ENCODE results near the gene CLN6.
"Not testable (repeated sequence)": the region's sequence is repeated elsewhere in the genome, so short reads cannot be mapped to it uniquely, and the experiment has no call there.

Gene CLN6

DNA sequence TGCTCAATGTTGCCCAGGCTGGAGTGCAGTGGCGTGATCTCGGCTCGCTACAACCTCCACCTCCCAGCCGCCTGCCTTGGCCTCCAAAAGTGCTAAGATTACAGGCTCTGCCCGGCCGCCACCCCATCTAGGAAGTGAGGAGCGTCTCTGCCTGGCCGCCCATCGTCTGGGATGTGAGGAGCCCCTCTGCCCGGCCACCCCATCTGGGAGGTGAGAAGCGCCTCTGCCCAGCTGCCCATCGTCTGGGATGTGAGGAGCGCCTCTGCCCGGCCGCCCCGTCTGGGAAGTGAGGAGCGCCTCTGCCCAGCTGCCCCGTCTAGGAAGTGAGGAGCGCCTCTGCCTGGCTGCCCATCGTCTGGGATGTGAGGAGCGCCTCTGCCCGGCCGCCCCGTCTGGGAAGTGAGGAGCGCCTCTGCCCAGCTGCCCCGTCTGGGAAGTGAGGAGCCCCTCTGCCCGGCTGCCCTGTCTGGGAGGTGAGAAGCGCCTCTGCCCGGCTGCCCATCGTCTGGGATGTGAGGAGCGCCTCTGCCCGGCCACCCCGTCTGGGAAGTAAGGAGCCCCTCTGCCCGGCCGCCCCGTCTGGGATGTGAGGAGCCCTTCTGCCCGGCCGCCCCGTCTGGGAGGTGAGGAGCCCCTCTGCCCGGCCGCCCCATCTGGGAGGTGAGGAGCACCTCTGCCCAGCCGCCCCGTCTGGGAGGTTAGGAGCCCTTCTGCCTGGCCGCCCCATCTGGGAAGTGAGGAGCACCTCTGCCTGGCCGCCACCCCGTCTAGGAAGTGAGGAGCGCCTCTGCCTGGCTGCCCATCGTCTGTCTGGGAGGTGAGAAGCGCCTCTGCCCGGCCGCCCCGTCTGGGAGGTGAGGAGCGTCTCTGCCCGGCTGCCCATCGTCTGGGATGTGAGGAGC lies 7.7 kb downstream of the CLN6 start:
- not testable (repeated sequence) for DNase-seq

DNA sequence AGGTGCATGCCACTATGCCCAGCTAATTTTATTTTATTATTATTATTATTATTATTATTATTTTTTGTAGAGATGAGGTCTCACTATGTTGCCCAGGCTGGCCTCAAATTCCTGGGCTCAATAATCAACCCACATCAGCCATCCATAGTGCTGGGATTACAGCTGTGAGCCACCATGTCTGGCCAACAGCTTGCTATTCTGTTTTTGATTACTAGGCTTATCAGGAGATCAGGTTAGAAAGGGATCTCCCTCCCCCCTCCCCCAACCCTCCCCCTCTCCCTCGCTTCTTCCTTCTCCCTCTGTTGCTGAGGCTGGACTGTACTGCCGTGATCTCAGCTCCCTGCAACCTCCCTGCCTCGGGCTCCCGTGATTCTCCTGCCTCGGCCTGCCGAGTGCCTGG lies 8.6 kb downstream of the CLN6 start:
- no peak for DNase-seq

DNA sequence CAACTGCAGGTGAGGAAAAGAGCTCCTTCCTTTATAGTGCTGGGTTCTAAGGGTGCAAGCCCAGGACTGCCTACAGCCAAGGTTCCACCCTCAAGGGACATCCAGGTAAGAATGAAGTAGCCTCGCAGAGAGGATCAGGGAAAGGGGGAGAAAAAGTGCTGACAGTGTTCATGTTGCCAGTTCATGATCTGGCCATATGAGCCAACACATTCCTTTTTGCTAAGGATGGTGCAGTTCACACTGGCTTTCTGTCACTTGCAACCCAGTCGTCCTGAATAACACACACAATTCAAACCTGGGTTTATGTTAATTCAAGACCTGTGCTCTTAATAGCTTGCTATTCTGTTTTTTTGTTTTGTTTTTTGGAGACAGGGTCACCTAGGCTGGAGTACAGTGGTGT lies 9.0 kb downstream of the CLN6 start:
- no peak for DNase-seq

DNA sequence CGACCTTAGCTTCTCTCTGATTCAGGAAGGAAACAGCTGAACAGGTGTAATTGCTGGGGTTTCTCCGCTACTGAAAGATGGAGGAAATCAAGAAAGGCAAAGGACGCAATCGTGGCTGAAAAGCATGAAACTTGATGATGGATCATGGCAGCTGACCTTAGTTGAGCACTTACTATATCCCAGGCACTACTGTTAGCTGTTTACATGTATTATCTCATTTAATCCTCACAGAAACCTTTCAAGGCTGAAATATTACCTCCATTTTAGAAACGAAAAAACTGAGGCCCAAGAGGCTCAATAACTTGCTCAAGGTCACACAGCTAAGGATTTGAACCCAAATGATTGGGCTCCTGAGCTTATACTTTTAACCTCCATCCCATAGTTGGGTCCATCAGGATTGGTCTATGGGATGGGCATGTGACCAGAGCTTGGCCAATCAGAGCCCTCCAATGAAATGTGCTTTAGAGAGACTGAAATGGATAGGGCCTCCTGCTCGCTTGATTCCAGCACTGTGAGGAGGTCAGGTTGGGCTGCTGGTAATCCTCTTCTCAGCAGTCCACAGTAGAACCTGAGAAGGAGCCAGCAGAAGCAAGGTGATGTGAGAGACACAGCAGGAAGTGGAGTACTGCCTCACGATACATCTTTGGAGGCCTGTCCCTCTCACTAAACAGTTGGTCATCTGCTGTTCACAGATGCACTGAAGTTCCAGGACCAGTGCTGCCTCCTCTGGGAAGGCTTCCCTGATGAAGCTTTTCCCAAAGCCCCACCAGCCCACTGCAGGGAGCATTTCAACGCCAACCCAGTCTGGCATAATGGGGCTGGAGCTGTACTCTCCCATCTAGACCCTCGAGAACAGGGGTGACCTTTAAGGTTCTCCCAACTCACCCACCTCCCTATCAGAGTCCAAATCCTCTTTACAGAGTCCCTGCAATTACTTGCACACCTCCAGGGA lies 10.4 kb downstream of the CLN6 start:
- DNase-seq, result no peak

DNA sequence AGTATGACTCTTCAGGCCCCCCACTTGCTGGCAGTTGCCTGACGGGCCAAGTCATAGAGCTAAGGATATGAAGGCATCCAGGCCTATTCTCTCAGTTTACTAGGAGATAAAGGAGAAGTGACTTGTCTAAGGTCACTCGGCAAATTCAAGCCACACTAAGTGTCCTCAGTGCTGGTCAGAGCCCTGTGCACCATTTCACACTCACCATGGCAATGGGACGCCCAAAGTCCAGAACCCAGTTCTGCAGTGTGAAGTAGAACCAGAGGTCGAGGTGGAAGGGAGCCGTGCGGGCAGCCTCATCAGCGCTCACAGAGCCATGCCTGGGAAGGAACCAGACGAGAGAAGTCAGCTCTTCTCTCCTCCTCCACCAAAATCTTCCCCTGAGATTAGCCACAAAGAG lies 11.2 kb downstream of the CLN6 start:
- DNase-seq, result no peak

DNA sequence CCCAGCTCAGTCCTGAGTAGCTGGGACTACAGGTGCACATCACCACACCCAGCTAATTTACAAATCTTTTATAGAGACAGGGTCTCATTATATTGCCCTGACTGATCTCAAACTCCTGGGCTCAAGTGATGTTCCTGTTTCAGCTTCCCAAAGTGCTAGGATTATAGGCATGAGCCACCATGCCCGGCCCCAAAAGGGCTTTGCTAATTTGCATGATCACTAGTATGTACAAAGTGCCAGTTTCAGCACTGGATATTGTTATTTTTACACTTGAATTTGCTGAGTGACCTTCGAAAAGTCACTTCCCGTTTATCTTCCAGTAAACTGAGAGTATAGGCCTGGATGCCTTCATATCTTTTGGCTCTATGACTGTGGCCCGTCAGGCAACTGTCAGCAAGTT lies 12.2 kb downstream of the CLN6 start:
- no peak for DNase-seq

DNA sequence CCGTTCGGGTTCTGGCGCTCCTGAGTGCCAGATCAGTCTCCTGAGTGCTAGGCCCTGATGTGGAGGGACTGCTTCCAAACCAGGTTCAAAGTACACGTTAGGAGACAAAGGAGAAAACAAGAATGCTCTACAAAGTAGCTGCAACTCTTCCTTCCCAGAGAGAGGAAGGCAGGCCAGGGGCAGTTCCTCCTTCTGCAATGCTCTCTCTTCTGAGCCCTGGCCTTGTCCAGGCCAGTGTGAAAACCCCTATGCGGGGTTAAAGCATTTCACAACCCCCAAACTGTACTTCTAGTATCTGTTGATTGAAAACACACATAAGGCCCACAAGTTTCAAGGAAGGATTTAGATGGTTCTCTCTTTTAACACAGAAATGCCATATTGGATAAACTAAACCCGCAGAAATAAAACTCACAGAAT lies 14.7 kb downstream of the CLN6 start:
- DNase-seq, result no peak

DNA sequence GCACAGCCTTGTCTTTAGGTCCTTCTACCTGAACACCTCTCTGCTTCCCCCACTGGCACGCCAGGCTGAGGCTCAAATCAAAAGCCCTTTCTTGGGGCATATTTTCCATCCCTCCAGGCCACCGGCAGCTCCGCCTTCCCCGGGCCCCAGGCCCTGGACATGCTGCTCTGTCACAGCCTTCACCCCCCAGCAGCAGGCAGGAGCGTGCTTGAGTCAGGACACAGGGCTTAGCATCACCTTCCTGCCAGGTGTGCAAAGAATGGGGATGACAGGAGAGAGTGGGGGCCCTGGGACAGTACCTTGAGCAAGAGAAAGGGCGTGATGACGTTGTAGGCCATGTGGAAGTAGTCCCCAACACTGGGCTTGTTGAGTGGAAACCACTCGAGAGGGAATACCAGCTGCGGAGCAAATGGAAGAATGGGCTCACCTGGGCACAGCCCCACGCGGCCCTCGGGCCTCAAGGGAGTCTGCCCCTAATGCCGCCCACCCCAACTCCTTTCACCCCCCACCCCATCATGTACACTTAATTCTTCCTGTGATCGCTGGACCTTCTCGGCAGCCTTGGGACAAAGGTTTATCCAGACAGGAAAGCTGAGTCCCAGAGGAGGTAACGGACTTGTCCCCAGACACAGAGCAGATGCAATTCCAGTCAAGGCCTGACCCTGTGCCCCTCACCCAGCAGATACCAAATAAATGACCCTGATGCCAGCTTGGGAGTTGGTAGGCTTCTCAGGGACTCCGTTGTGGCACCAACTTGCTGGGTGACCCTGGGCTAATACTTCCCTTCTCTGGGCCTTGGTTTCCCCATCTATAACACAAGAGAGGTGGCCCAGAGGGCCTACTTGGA lies 15.3 kb downstream of the CLN6 start:
- DNase-seq, result no peak

DNA sequence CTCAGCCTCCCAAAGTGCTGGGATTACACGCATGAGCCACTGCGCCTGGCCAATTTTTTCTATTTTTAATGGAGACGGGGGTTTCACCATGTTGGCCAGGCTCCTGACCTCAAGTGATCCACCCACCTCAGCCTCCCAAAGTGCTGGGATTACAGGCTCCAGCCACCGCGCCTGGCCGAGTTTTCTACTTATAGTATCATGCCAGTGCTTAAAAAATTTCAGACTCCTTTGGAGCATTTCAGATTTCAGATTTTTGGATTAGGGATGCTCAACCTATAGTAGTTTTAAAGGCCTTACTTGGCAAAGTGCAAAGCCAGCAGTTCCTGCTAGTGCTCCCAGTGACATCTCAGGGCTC lies 16.1 kb downstream of the CLN6 start:
- DNase-seq, result not testable (repeated sequence)

DNA sequence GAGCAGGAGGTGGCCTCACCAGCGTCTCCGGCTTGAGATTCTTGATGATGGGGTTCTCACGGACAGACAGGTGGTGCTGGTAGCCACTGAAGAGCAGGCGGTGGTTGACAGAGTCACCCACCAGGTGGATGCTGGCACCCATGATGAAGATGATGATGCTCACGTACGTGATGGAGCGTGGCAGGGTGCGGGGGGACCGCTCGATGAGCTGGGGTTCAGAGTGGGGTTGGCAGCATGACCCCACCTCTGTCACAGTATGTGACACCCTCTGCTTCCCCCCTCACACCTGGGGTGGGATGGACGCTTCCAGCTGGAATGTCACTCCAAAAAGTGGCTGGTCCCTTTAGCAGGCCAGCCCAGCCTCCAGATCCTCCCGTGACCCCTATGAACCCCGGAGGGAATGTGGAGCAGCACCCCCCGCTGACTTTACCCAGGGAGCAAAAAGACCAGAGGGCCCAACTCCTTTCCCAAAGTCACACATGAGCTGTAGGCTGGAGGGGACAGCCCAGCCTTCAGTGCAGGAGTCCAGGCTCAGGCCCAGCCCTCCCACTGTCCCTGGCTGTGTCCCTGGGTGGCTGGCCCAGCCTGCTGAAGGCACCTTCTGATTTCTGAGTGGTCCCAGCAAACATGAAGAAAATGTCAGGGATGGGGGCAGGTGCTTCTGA lies 17.7 kb downstream of the CLN6 start:
- DNase-seq, result no peak

DNA sequence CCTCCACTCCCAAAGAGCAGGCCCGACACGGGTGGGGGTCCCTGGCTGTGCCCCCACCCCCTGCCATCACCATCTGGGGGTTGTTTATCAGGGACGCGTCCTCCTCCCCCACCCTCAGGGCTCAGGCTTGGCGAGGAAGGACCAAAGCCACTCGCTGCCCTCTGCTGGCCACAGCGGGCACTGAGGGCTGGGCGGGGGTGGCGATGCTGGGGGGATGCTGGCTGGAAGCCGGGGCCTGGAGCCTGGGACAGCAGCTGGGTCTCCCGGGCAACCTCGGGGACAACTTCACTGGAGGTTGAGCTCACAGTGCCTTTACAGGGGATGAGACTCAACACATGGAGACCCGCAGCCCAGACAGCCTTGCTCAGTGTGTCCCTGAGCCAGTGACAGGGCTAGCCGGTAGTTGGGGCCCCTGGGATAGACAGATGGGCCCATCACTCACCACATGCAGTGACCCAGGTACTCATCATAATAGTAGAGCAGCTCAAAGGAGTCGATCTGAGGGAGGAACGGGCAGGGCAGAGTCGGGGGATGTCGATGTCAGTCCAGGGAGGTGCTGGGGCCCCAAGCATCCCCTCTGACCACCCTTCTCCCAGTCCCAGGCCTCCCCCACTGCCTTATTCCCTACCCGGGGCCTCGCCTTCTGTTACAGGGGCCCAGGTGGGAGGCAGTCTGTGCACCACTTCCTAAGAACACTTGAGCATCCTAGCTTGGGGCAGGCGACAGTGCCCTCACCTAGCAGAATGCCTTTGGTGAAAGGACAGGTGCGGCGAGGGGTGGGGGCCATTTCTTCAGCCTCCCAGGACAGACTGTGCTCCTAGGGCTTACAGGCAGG lies 18.5 kb downstream of the CLN6 start:
- DNase-seq, result no peak

DNA sequence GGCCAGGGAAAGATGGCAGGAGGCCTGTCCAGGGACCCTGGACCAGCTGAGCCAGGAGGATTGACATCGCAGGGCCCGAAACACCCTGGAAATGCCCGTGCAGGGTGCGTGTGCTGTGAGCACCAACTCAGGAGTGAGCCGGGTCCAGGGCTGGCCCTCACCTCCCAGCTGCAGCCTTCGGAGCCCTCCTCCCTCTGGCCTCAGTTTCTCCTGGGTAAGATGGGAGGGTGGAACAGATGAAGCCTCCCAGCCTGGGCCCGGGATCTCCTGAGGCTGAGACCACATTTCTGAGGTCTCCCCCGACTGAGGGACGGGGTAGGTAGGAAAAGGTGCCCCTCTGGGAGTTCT lies 19.1 kb downstream of the CLN6 start:
- no peak for DNase-seq

DNA sequence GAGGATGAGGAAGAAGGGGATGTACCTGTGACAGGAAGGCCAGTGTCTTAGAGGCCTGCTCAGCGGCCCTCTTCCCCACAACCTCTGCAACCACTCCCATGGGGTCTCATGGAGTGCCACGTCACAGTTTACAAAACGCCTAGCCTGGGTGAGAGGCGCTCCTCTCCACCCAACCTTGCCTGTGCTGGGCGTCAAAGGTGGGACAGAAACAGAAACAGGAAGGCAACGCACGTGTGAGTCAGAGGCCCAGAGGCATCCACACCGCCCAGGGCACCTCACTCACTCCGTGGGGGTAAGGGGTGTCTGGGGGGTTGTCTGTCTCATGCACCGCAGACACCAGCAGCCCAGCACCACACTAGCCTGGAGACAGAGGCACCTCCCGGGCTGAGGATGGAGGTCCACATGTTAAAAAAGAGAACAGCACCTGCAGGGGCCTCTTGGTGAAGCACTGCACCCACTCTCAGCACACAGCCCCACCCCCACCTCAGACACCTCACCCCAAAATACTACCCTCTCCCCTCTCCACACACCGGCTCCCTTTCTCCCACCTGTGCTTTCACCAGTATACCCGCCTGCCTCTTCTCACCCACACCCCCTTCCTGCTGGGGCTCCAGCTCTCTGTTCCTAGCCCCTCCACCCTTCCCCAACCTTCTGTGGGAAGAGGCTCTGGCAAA lies 19.7 kb downstream of the CLN6 start:
- no peak for DNase-seq

DNA sequence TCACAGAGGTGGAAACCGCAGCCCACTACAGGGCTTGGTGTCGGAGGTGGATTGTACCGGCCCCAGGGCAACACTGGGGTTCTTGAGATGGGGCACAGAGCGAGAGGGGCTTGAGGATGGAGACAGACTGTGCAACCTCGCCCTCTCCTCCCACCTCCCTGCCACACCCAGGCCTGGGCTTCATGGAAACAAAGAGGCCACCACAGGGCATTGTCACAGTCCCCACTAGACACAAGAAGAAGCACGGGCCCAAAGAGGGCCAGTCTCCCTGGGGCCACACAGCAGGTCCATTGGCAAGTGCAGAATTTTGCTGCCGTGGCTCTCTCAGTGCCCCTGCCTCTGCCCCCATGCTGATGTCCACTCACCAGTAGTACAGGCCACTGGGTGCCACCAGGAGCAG lies 20.3 kb downstream of the CLN6 start:
- no peak for DNase-seq

DNA sequence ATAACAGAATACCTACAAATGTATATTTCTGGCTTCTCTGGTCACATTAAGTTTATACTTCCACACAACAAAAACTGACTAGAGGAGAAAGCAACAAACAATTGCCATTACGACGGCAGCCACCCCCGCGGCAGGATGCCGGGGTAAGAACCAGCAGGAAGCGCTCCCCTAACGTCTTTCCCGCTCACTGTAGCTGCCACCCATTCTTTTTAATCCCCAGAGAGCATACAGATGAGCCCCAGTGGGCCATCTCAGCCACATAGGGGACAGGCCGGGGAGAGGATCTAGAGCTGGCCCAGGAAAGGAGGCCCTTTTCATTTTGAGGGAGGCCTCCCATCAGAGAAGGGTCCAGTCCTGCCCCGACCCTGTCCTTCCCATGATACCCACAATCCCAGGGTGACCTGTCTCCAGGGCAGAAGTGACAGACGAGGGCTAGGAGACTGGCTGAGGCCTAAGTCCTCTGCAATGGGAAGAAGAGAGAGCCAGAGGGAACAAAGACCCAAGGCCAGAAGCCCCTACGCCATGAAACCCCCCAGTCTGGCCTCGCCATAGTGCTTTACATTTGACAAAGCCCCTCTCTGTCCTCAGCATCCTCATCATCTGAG lies 20.8 kb downstream of the CLN6 start:
- DNase-seq, result no peak

DNA sequence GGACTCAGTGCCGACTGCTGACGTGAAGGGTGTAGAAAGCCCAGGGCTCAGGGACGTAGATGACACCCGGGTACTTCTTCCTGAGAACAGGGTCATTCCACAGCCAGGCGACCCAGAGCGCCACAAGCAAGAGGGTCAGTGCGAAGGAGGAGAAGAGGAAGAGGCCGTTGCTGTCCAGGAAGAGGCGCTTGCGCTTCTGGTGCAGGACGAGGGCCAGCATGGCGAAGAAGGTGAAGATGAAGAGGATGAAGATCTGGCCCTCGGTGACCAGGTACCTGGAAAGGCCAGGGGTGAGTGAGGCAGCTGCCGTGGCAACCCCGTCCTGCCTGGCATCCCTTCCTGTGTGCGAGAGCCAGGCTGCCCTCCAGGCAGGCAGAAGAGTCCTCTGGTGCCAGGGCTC lies 21.4 kb downstream of the CLN6 start:
- DNase-seq, result no peak

DNA sequence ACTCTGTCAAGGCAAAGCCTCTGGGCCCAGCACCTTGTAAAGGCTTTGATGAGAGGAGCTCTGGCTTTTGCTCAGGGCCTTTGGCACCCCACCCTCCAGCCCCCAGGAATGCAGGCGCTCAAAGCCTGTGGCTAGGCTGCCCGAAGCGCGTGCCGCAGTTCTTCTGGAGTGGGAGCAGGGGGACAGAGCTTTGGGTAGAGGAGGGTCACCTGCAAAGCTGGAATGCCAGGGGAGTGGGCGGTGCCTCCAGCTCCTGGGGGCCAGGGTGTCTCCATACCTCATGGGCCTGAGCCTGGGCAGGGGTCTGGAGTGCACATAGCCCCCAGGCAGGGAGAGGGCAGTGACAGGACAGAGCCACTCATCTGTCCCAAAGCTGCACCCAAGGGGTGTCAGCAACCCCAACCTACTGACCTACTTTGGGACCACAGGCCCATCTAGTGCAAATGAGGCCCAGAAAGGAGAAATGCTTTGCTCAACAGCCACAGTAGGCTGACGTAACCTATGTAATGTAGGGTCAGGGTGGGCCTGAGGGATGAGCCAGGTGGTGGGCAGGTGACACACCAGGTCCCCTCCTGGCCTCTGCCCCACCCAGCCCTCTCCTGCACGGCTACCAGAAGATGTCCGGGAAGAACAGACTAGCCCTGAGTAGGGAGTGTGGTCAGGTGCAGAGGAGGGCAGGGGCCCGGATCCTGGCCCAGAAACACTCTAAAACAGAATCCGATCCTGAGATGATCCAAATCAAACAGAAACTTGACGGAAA lies 22.2 kb downstream of the CLN6 start:
- no peak for DNase-seq

DNA sequence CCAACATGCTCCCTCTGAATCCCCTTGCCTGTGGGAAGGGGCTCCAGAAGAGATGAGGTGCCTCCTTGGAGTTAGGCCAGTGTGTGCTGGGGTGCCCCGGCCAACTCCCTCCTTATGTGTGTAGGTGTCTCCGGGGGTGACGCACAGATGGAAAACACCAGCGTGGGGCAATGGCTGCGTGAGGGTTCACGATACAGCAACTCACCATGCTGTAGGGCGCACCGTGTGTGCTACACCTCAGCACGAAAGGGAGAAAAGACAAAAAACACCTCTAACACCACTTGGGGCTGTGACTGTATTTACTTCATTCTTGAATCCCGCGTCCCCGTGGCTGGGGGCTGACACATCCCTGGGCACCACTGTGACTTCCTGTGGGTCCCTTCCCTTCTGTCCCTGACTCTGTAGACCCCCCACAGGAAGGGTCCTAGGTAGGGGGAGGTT lies 22.8 kb downstream of the CLN6 start:
- DNase-seq, result no peak

DNA sequence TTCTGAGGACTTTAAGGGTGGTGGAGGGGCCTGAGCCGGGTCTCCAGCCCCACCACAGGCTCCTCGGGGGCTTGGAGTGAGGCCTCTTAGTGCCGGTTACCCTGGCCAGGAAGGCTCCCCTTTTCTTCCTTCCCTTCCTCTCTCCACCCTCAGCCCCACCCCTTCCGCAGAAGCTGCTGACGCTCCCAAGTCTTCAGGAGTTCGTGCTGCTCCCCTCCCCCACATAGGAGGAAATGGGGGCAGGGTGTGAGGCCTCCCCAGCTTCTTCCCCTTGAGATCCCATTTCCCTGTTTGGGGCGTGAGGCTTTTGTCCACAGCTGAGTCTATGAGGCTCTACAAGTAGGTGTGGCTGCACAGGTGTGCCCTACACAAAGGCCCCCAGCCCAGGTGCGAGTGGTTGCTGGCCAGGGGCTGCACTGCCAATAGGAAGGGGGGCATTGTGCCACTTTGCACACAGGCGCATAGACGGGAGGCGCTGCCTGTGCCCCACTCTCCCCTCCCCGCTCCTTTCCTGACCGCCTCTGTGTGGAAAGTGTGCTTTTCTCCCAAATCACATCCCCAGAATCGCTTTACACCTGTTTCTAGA lies 23.5 kb downstream of the CLN6 start:
- DNase-seq, result no peak

Data from SHP77 treated with DMSO at 0.1 percent for 48 hours (cell line).